ENCODE data around the gene GNG10.

- TF ChIP-seq, protein P1, sequence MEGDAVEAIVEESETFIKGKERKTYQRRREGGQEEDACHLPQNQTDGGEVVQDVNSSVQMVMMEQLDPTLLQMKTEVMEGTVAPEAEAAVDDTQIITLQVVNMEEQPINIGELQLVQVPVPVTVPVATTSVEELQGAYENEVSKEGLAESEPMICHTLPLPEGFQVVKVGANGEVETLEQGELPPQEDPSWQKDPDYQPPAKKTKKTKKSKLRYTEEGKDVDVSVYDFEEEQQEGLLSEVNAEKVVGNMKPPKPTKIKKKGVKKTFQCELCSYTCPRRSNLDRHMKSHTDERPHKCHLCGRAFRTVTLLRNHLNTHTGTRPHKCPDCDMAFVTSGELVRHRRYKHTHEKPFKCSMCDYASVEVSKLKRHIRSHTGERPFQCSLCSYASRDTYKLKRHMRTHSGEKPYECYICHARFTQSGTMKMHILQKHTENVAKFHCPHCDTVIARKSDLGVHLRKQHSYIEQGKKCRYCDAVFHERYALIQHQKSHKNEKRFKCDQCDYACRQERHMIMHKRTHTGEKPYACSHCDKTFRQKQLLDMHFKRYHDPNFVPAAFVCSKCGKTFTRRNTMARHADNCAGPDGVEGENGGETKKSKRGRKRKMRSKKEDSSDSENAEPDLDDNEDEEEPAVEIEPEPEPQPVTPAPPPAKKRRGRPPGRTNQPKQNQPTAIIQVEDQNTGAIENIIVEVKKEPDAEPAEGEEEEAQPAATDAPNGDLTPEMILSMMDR (IDR thresholded peaks at IDR 0.05) = no peak
- TF ChIP-seq EP300 (IDR thresholded peaks at IDR 0.05) = no peak
- no peak for TF ChIP-seq POLR2AphosphoS5 (IDR thresholded peaks at IDR 0.05)
- no peak for TF ChIP-seq POLR2A (IDR thresholded peaks at IDR 0.05)
Measured at GRCh38 chr9:111632695-111633388, 28.6 kb upstream of the GNG10 start.

Measured in upper lobe of left lung (tissue), 4 donors.